CD8-positive, alpha-beta memory T cell (primary cell): ENCODE results near the gene MFSD6. TPM values are rescaled to one million over a fixed set of nuclear protein-coding genes. Genes with fewer than 3 reads are reported as not detected.
A peak's percentile ranks its signal among the peaks of the same experiment; 100 is the strongest.

ENCODE experiments used
- CTCF ChIA-PET: fragments of 350-600 bp; sonication (Branson Sonifier 250); formaldehyde crosslinking; loops from one replicate; lab custom pipeline; 2021; ENCODE audit warnings: antibody characterized with exemption; lab: Charles Lee
- POLR2A ChIA-PET: fragments of 350-600 bp; sonication (Branson Sonifier 250); formaldehyde crosslinking; loops from one replicate; lab custom pipeline; 2021; ENCODE audit warnings: antibody characterized with exemption; lab: Charles Lee
- DNase-seq, 5 donors: peaks; one replicate each; pipeline versions ENCODE4 v3.0.0 to v3.0.0-alpha.2; 2020 to 2022; ENCODE audit warnings: mixed read lengths in 1 of 5
- H3K27ac ChIP-seq: one replicate; pipeline ENCODE4 v1.7.0; 2013; ENCODE audit warnings: low read depth, mild to moderate bottlenecking, low read length, moderate library complexity
- H3K27me3 ChIP-seq: 2 replicates; pipeline ENCODE4 v1.7.0; 2013; ENCODE audit warnings: low read length, mild to moderate bottlenecking; ENCODE audit not compliant: insufficient read depth, poor library complexity, severe bottlenecking
- H3K36me3 ChIP-seq: 2 replicates; pipeline ENCODE4 v1.7.0; 2013; ENCODE audit warnings: mild to moderate bottlenecking, low read length, moderate library complexity; ENCODE audit not compliant: insufficient read depth
- H3K4me1 ChIP-seq: 2 replicates; pipeline ENCODE4 v1.7.0; 2013; ENCODE audit warnings: mild to moderate bottlenecking, low read length, moderate library complexity; ENCODE audit not compliant: insufficient read depth
- H3K4me3 ChIP-seq: 2 replicates; pipeline ENCODE4 v1.7.0; 2013; ENCODE audit warnings: mild to moderate bottlenecking, low read length
- H3K9me3 ChIP-seq: 2 replicates; pipeline ENCODE4 v1.7.0; 2013; ENCODE audit warnings: mild to moderate bottlenecking, low read length
- H3K27ac Mint-ChIP-seq, 8 donors: one replicate each; pipeline ENCODE4 v1.8.0; 2020 to 2021; ENCODE audit warnings: mixed read lengths in 8 of 8, mild to moderate bottlenecking in 6 of 8, inconsistent platforms in 3 of 8, moderate library complexity in 3 of 8
- H3K27me3 Mint-ChIP-seq, 2 donors: one replicate each; pipeline ENCODE4 v1.8.0; 2020 to 2021; ENCODE audit warnings: mixed read lengths in 2 of 2, mild to moderate bottlenecking in 1 of 2, moderate library complexity in 1 of 2
- H3K36me3 Mint-ChIP-seq, 3 donors: one replicate each; pipeline ENCODE4 v1.8.0; 2020 to 2021; ENCODE audit warnings: mixed read lengths in 3 of 3, inconsistent platforms in 1 of 3, mild to moderate bottlenecking in 1 of 3
- H3K4me1 Mint-ChIP-seq, 3 donors: one replicate each; pipeline ENCODE4 v1.8.0; 2020 to 2021; ENCODE audit warnings: mixed read lengths in 3 of 3, inconsistent platforms in 1 of 3, mild to moderate bottlenecking in 1 of 3
- H3K4me3 Mint-ChIP-seq, 7 donors: one replicate each; pipeline ENCODE4 v1.8.0; 2020 to 2021; ENCODE audit warnings: mixed read lengths in 7 of 7, mild to moderate bottlenecking in 6 of 7, moderate library complexity in 4 of 7, inconsistent platforms in 2 of 7
- H3K9me3 Mint-ChIP-seq, 5 donors: one replicate each; pipeline ENCODE4 v1.8.0; 2020 to 2022; ENCODE audit warnings: mixed read lengths in 5 of 5, mild to moderate bottlenecking in 3 of 5, moderate library complexity in 2 of 5, inconsistent platforms in 1 of 5
- polyA plus RNA-seq: library from polyadenylated mRNA; unstranded; fragments of 300-500 nt; fragmentation: Illumina TruSeq; gene quantifications from one replicate; pipeline ENCODE4 v1.2.3, GENCODE V29; 2021
- total RNA-seq, 2 experiments: library from RNA; stranded (reverse); gene quantifications; one replicate each; pipeline ENCODE4 v1.2.3, GENCODE V29; 2021

The MFSD6 gene
- total and polyA plus RNA-seq, 3 experiments from 2014 or later, result 31.8 to 65.7 (median 64.9) TPM

DNA sequence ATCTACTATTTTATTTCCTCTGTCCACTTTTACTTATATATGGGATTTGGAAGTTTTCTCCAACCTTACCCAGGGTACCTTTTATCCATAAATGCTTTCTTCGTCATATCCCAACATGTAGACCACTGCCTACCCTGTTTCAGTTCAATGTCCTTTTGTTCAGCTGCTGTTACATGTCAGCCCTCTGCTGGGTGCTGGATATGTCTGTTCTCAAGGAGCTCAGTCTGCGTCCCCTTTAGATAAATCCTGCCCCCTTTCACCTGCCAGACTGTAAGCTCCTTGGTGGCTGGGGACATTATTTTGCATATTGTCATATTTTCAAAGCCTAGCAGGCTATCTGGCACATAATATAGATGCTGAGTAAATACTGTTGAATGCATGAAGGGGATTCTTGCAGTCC, 73.2 kb downstream of the MFSD6 start:
- H3K9me3 ChIP-seq, result no peaks in the 10 kb centered on the region

DNA sequence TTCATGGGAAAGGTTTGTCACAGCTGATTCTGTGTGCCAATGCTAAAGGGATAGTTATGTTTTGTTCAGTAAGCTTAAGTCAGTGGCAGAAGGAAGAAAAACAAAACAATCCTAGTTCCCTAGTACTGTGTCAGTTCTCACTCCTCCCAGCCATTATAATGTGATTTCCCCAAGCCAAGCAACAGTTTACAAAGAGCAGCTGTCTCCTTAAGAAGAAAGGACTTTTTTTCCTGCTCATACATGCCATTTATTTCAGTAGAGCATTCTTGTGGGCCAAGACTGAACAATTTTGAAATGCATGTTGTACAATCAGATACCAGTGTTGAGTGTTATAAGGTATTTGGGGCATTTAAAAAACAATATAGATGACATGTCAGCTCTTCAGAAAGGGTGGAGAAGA, 74.3 kb downstream of the MFSD6 start:
- no peaks in the 10 kb centered on the region for H3K9me3 ChIP-seq
- no peaks in the 10 kb centered on the region for H3K36me3 ChIP-seq
- DNase-seq, result no peak
- H3K4me3 Mint-ChIP-seq, result no peak overlapping the region
- H3K27me3 ChIP-seq, result no peaks in the 10 kb centered on the region
- ChIA-PET CTCF (interaction anchor here (1.2 to 1.4 kb wide), 2 partner anchors 16 to 19 kb away, joined by 3 read pairs; no protein-coding TSS in a partner anchor), POLR2A (no interaction called here)
- H3K36me3 Mint-ChIP-seq, result peaks cover 0 to 41% (median 15%) of the 10 kb centered on the region in 3 donors
- H3K27ac Mint-ChIP-seq, result peak overlapping the region in 3 of 8 donors; percentile 29 to 40 (median 40)
- H3K27me3 Mint-ChIP-seq, result no peaks in the 10 kb centered on the region
- no peak overlapping the region for H3K27ac ChIP-seq
- no peak overlapping the region for H3K4me3 ChIP-seq
- no peaks in the 10 kb centered on the region for H3K9me3 Mint-ChIP-seq
- peaks cover 44 to 68% (median 58%) of the 10 kb centered on the region in 3 donors for H3K4me1 Mint-ChIP-seq
- H3K4me1 ChIP-seq, result no peaks in the 10 kb centered on the region

More for the DNA sequence above, 73.2 kb downstream of the MFSD6 start:
- ChIA-PET CTCF (interaction anchor here (1.4 kb wide), 1 partner anchor 18 kb away, joined by 3 read pairs; no protein-coding TSS in a partner anchor), POLR2A (no interaction called here)
- H3K27ac Mint-ChIP-seq, result peak overlapping the region in 3 of 8 donors; percentile 7 to 44 (median 7)
- Histone ChIP-seq H3K4me1 (no peaks in the 10 kb centered on the region), H3K27ac (no peak overlapping the region), H3K4me3 (no peak overlapping the region), H3K27me3 (no peaks in the 10 kb centered on the region), H3K36me3 (no peaks in the 10 kb centered on the region)
- H3K36me3 Mint-ChIP-seq, result peaks cover 0 to 34% (median 15%) of the 10 kb centered on the region in 3 donors
- no peak for DNase-seq
- H3K9me3 Mint-ChIP-seq, result no peaks in the 10 kb centered on the region
- H3K27me3 Mint-ChIP-seq, result no peaks in the 10 kb centered on the region
- H3K4me1 Mint-ChIP-seq, result peaks cover 42 to 67% (median 56%) of the 10 kb centered on the region in 3 donors
- H3K4me3 Mint-ChIP-seq, result no peak overlapping the region

- CTCF ChIA-PET, result no interaction called here
- H3K4me1 ChIP-seq, result no peaks in the 10 kb centered on the region
These were observed 78.0 kb downstream of the MFSD6 start for GRCh38 chr2:190486037-190486623.

DNA sequence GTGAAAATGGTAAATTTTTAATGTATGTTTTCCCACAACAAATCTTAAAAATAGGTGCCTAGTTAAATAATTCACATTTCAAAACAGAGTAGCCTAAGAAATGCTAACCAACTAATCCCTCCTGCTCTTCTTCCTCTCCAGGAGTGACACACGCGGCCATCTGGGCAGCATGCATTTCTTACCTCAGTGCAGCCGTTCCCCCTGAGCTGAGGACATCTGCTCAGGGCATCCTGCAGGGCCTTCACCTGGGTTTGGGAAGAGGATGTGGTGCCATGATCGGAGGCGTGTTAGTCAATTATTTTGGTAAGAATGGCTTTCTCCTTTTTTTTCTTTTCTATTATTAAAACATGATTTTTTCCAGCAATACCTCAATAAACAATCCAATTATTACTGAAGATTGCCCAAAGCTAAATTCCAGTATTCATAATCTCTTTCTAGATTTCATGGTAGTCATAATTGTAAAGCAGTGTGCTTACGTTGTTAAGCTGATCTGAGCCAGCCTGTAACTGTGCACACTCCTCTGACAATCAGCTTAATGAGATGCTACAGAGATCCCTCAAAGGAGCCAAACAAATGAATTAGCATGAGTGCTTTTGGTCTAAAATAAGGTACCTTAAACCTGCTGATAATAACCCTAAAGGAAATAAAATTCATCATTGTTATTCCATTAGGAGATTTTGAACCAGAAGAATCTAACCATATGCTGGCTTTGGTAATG, 80.5 kb downstream of the MFSD6 start:
- no peaks in the 10 kb centered on the region for H3K4me1 ChIP-seq
- H3K27me3 Mint-ChIP-seq, result no peaks in the 10 kb centered on the region
- CTCF ChIA-PET, result interaction anchor here (0.6 to 1.1 kb wide), 3 partner anchors 25 to 106 kb away, joined by 3 read pairs; no protein-coding TSS in a partner anchor

More at GRCh38 chr2:190486037-190486623, 78.0 kb downstream of the MFSD6 start:
- H3K27me3 Mint-ChIP-seq, result no peaks in the 10 kb centered on the region
- DNase-seq, result no peak
- no peak overlapping the region for H3K4me3 Mint-ChIP-seq
- no peak overlapping the region for H3K27ac ChIP-seq
- H3K9me3 ChIP-seq, result no peaks in the 10 kb centered on the region
- POLR2A ChIA-PET, result no interaction called here
- H3K4me3 ChIP-seq, result no peak overlapping the region
- H3K36me3 ChIP-seq, result peaks cover 19% of the 10 kb centered on the region
- no peaks in the 10 kb centered on the region for H3K27me3 ChIP-seq
- H3K36me3 Mint-ChIP-seq, result peaks cover 21 to 66% (median 31%) of the 10 kb centered on the region in 3 donors
- peaks cover 29 to 54% (median 49%) of the 10 kb centered on the region in 3 donors for H3K4me1 Mint-ChIP-seq
- peak overlapping the region in 6 of 8 donors; percentile 11 to 63 (median 50) for H3K27ac Mint-ChIP-seq
- peaks cover 0 to 2% (median 0%) of the 10 kb centered on the region in 5 donors for H3K9me3 Mint-ChIP-seq

DNA sequence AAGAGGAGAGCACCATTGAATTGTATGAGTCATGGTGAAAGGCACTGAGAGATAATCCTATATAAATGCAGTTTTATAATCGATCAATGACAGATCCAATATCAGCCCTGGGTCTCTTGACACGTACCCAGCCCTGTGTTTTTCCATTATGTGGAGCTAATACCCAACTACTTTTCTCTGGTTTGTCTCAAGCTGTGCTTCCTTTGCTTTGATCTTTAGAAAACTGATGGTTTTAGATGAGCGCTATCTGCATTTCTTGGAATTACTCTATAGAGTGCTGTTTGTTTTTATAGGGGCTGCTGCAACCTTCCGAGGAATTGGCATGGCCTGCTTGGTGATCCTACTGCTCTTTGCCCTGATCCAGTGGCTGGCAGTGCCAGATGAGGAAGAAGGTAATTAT, 81.3 kb downstream of the MFSD6 start:
- Mint-ChIP-seq H3K4me1 (peaks cover 32 to 62% (median 44%) of the 10 kb centered on the region in 3 donors), H3K27me3 (no peaks in the 10 kb centered on the region), H3K27ac (peak overlapping the region in 2 of 8 donors; percentile 1 to 27), H3K4me3 (no peak overlapping the region), H3K36me3 (peaks cover 41 to 75% (median 51%) of the 10 kb centered on the region in 3 donors), H3K9me3 (peaks cover 0 to 14% (median 3%) of the 10 kb centered on the region in 5 donors)
- no peak for DNase-seq
- Histone ChIP-seq H3K27ac (no peak overlapping the region), H3K4me1 (no peaks in the 10 kb centered on the region), H3K27me3 (no peaks in the 10 kb centered on the region), H3K36me3 (peaks cover 24% of the 10 kb centered on the region), H3K4me3 (no peak overlapping the region), H3K9me3 (no peaks in the 10 kb centered on the region)
- CTCF ChIA-PET, result interaction anchor here (1.1 kb wide), 1 partner anchor 25 kb away, joined by 3 read pairs; no protein-coding TSS in a partner anchor
- POLR2A ChIA-PET, result no interaction called here

More for the DNA sequence above, 80.5 kb downstream of the MFSD6 start:
- Mint-ChIP-seq H3K36me3 (peaks cover 41 to 74% (median 45%) of the 10 kb centered on the region in 3 donors), H3K27ac (peak overlapping the region in 1 of 8 donors; percentile 50), H3K4me1 (peaks cover 29 to 60% (median 43%) of the 10 kb centered on the region in 3 donors), H3K4me3 (no peak overlapping the region), H3K9me3 (peaks cover 0 to 13% (median 3%) of the 10 kb centered on the region in 5 donors)
- Histone ChIP-seq H3K4me3 (no peak overlapping the region), H3K36me3 (peaks cover 24% of the 10 kb centered on the region), H3K9me3 (no peaks in the 10 kb centered on the region), H3K27ac (no peak overlapping the region), H3K27me3 (no peaks in the 10 kb centered on the region)
- POLR2A ChIA-PET, result no interaction called here
- DNase-seq, result no peak

GRCh38 chr2:190490502-190490901, 82.3 kb downstream of the MFSD6 start:
- no peak for DNase-seq
- CTCF ChIA-PET, result no interaction called here
- no peaks in the 10 kb centered on the region for H3K27me3 ChIP-seq
- H3K27ac ChIP-seq, result no peak overlapping the region
- Mint-ChIP-seq H3K4me3 (no peak overlapping the region), H3K27ac (no peak overlapping the region), H3K36me3 (peaks cover 42 to 81% (median 54%) of the 10 kb centered on the region in 3 donors), H3K9me3 (peaks cover 0 to 14% (median 3%) of the 10 kb centered on the region in 5 donors), H3K27me3 (no peaks in the 10 kb centered on the region), H3K4me1 (peaks cover 31 to 65% (median 47%) of the 10 kb centered on the region in 3 donors)
- no peak overlapping the region for H3K4me3 ChIP-seq
- H3K36me3 ChIP-seq, result peaks cover 24% of the 10 kb centered on the region
- no peaks in the 10 kb centered on the region for H3K9me3 ChIP-seq
- POLR2A ChIA-PET, result no interaction called here
- H3K4me1 ChIP-seq, result no peaks in the 10 kb centered on the region

DNA sequence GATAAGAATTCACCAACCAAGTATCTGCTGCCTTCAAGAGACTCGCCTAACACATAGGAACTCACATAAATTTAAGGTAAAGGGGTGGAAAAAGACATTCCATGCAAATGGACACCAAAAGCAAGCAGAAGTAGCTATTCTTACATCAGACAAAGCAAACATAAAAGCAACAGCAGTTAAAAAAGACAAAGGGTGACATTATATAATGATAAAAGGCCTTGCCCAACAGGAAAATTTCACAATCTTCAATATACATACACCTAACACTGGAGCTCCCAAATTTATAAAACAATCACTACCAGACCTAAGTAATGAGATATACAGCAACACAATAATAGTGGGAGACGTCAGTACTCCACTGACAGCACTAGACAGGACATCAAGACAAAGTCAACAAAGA, 84.9 kb downstream of the MFSD6 start:
- peak overlapping the region in 6 of 8 donors; percentile 58 to 83 (median 68) for H3K27ac Mint-ChIP-seq

More for the DNA sequence above, 84.9 kb downstream of the MFSD6 start:
- peaks cover 39 to 86% (median 52%) of the 10 kb centered on the region in 3 donors for H3K36me3 Mint-ChIP-seq
- no peak overlapping the region for H3K4me3 ChIP-seq
- no peak for DNase-seq
- H3K27me3 Mint-ChIP-seq, result no peaks in the 10 kb centered on the region
- H3K4me1 Mint-ChIP-seq, result peaks cover 27 to 63% (median 43%) of the 10 kb centered on the region in 3 donors
- peaks cover 0 to 14% (median 3%) of the 10 kb centered on the region in 5 donors for H3K9me3 Mint-ChIP-seq
- H3K27me3 ChIP-seq, result no peaks in the 10 kb centered on the region
- CTCF ChIA-PET, result no interaction called here
- no peaks in the 10 kb centered on the region for H3K9me3 ChIP-seq
- no peaks in the 10 kb centered on the region for H3K4me1 ChIP-seq
- H3K36me3 ChIP-seq, result peaks cover 29% of the 10 kb centered on the region
- H3K4me3 Mint-ChIP-seq, result no peak overlapping the region
- POLR2A ChIA-PET, result no interaction called here
- H3K27ac ChIP-seq, result no peak overlapping the region
